Esophagus squamous epithelium (tissue), 4 donors: ENCODE measurements around the gene RHOXF2B.
"Not testable (repeated sequence)": the region's sequence is repeated elsewhere in the genome, so short reads cannot be mapped to it uniquely, and the experiment has no call there.

ENCODE experiments used
- CTCF ChIP-seq, 6 experiments: fragments of 450-650 bp in 4 of 6; fragments of 200-600 bp in 2 of 6; sonication (generic) in 2 of 6; IDR thresholded peaks; one replicate each; pipeline ENCODE4 v1.5.1; 2016 to 2019; ENCODE audit warnings: antibody characterized with exemption in 6 of 6, mild to moderate bottlenecking in 4 of 6, moderate library complexity in 4 of 6
- POLR2A ChIP-seq, 4 donors: fragments of 450-650 bp; IDR thresholded peaks; one replicate each; pipeline ENCODE4 v1.6.1; 2017; ENCODE audit warnings: antibody characterized with exemption in 4 of 4, mild to moderate bottlenecking in 4 of 4, moderate library complexity in 3 of 4

GRCh38 chrX:120085553-120086185 lies 8.2 kb upstream of the RHOXF2B start:
- not testable (repeated sequence) for TF ChIP-seq POLR2A, CTCF (IDR thresholded peaks at IDR 0.05)
